ENCODE data around the gene SBNO2. TPM values are rescaled to one million over a fixed set of nuclear protein-coding genes. Genes with fewer than 3 reads are reported as not detected.

Gene SBNO2
- polyA plus RNA-seq, 4 donors, result 15.2 to 22.8 (median 20.1) TPM

DNA sequence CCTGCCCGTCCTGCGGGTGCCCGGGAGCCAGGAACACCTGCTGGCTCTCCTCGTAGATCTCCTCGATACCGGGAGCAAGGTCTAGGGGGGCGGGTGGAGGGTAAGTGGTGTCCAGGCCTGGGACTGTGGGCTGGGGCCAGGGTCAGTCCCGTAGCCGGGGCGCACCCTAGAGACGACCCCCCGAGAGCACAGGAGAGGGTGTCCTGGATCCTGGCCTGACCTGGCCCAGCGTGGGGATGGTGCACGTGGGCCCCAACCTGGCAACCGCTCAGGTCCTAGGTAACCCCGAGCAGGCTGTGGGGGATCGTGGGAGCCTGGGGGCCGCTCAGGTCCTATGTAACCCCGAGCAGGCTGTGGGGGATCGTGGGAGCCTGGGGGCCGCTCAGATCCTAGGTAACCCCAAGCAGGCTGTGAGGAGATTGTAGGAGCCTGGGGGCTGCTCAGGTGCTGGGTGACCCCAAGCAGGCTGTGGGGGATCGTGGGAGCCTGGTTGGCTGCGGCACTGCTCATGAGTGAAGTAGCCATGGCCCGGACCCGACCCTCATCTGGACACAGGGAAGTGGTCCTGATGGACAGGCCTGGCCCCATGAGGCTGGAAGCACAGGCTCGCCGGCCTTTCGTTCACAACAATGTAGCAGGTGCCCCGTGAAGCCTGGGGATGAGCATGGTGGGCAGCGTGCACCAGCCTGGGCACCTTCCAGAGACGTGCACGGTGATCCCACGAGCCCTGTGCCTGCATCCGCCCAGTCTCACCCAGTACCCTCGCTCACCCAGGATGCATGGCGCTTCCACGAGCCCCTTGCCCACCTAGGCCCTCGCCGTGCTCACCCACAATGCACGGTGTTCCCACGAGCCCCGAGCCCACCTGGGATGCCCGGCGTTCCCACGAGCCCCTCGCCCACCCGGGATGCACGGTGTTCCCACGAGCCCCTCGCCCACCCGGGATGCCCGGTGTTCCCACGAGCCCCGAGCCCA is 64.1 kb downstream of the SBNO2 start:
- no peak for DNase-seq (ENCODE audit: low read depth in 4 of 4, low spot score in 2 of 4)

DNA sequence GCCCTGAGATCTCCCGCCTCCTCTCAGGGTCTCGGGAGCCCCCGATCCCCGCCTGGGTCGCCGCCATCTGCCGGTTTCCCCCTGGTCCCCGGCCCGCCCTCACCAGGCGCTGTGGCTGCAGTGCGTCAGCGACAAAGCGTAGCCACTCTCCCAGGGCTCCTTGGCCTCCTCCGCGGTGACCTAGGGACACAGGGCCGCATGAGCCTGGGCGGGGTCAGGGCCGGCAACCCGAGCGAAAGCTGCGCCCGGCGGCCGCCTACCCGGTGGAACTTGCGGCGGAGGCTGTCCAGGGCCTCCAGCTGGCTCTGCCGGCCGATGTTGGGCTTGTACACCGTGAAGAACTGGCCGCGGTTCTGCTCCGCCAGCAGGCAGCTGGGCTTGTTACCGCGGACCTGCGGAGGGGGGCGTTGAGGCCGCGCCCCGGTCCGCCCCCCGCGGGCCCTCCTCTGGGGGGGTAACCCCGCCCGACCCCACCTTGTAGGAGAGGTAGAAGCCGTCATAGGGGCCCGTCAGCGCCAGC is 65.0 kb downstream of the SBNO2 start:
- DNase-seq (ENCODE audit: low read depth in 4 of 4, low spot score in 2 of 4), result no peak

DNA sequence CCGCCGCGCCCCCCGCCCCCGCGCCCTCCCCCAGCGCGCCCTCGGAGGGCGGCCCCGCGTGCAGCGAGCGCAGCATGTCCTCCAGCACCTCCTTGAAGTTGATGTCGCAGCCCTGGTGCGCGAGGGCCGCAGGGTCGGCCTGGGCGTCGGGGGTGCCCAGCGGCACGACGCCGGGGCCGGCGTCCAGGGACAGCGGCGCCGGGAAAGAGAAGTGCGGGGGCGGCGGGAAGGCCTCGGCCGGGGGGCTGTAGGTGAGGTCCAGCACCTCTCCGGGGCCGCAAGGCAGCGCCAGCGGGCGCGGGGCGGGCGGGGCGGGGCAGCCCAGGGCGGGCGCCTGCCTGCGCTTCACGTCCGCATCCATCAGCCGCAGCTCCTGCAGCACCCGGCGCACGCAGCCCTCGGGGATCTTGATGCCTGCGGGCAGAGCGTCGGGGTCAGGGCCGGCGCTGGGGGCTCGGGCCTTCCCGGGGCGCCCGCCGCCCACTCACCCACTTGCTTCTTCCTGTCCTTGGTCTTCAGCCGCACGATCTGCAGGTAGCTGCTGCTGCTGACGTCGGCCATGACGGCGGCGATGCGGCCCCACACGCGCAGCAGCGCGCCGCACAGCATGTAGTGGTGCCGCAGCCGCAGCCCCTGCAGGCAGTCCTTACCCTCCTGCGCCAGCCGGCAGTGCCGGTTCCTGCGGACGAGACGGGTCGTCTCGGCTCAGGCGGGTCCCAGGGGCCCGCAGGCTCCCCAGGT is 65.6 kb downstream of the SBNO2 start:
- no peak for DNase-seq (ENCODE audit: low read depth in 4 of 4, low spot score in 2 of 4)

DNA sequence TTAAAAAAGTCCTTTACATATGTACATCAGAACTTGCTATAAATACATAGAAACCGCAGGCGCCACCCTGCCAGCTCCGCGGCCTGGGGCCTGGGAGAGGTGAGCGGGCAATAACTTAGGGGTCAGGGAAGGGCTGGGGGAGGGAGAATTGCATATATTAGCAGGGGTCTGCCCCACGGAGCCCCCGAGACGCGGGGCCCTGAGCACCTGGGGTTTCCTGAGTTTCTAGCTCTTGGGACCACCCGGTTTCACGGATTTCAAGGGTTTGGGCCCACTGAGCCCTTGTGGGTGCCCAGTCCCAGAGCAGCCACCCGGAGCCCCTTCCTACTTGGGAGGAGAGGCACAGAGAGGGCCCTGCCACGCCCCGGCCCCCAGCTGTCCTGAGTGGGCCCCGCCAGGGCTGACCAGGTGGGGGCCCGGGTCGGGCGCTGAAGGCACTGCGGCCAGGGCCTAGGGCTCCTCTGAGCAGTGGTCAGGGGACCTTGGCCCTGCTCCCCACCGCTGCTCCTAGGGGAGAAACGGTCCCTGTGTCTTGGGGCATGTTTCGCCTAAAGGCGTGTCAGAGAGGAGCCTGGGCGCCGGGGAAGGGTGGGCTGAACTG is 66.3 kb downstream of the SBNO2 start:
- no peak for DNase-seq (ENCODE audit: low read depth in 4 of 4, low spot score in 2 of 4)

DNA sequence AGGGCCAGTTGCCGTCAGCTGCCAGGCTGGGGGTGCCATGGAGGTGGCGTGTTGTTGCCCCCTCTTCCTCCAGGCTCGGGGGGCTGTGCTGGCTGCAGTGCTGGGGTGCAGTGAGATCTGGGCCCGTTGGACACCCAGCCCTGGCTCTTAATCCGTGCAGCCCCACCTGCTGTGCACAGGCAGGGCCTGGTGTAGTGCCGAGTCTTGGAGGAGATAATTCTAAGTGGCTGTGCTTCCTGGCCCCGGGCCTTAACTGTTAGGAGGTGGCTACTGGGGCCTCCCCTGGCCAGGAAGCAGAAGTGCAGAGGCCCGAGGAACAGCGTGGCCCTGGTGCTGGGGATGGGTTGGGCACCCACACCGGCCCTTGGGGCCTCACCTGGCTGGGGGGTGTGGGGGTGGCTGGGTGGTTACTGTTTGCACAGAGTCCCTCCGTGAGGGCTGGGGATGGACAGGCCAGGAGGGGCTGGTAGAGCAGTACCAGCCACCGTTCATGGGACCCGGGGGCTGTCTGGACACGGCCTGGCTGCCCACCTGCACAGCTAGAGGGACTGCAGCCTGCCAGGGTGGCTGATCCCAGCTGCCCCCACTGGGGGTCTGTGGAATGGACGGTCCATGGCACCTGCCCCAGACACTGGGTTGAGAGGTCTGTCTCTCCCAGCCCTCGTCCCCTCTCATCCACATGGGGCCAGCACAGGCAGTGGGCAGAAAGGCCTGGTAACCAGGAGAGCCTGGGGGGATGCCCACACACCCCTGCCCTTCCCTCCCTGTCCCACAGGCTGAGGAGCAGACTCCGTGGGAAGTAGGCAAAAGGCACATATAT is 67.0 kb downstream of the SBNO2 start:
- DNase-seq (ENCODE audit: low read depth in 4 of 4, low spot score in 2 of 4), result no peak

DNA sequence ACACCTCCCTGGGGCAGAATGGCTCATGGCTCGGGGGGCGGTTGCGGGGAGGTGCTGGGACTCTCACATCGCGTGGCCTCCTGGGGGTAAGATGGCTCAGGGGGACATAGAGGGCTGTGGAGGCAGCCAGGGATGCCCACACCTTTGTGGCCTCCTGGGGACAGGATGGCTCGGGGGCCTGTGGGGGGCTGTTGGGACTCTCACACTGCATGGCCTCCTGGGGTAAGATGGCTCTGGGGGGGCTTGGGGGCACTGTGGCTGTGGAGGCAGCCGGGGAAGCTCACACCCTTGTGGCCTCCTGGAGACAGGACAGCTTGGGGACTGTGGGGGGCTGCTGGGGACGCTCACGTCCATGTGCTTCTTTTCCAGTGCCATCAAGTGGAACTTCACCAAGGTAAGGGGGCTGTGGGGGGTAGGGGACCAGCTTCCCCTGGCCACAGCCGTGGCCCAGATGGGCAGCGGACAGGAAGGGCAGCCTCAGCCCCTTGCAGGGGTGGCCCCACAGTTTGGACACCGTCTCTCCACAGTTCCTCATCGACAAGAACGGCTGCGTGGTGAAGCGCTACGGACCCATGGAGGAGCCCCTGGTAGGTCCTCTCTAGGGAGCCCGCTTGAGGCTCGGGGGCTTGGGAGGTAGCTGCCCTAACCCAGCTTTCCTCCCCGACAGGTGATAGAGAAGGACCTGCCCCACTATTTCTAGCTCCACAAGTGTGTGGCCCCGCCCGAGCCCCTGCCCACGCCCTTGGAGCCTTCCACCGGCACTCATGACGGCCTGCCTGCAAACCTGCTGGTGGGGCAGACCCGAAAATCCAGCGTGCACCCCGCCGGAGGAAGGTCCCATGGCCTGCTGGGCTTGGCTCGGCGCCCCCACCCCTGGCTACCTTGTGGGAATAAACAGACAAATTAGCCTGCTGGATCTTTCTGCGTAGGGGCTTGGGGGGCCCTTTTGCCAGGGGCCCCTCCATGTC is 67.9 kb downstream of the SBNO2 start:
- DNase-seq (ENCODE audit: low read depth in 4 of 4, low spot score in 2 of 4), result no peak

DNA sequence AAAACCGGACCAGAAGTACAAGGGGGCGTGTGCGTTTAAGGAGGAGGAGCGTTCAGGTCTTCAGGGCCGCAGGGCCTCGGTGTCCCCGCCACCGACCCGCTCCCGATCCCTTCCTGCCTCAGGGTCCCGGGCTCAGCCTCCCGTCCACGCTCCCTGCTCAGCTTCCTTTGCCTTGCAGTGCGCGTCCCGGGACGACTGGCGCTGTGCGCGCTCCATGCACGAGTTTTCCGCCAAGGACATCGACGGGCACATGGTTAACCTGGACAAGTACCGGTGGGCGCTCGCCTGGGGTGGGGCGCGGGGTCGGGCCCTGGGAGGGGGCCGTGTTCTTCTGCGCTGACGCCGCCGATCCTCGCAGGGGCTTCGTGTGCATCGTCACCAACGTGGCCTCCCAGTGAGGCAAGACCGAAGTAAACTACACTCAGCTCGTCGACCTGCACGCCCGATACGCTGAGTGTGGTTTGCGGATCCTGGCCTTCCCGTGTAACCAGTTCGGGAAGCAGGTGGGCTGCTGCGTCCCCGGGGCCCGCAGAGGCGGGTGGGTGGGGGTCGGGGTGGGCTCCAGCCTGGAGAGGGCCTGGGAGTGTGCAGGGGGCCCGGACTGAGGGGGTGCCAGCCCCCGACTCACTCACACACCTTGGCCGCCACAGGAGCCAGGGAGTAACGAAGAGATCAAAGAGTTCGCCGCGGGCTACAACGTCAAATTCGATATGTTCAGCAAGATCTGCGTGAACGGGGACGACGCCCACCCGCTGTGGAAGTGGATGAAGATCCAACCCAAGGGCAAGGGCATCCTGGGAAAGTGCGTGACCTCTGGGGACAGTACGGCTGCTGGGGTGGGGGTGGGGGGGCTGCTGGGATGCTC is 68.8 kb downstream of the SBNO2 start:
- DNase-seq (ENCODE audit: low read depth in 4 of 4, low spot score in 2 of 4), result peak in 1 of 4 donors; percentile 32

DNA sequence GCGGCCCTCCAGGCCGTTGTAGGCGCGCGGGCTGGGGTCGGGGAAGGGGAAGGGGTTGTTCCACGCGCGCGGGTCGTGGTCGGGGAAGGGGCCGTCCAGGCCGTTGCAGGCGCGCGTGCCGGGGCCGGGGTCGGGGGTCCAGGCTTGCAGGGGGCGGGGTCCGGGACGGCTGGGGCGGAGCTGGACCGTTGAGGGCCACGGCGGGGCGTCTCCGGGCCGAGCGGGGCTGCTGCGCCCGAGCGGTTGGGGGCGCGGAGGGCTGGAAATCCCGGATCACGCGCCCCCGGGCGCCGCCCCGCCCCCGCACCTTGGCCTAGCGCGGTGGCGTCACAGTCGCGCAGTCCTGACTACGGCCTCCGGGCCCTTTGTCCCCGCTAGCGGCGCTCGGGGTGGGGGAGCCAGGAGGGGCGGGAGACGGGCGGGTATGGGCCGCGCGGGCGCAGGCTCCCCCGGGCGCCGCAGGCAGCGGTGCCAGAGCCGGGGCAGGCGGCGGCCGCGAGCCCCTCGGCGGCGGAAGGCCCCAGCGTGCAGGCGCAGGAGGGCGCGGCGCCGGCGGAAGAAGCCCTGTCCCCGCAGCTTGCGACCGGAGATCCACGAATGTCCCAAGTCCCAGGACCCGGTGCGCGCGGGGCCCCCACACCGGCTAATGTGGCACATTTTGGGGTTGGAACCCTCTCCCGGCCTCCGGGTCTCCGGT is 69.6 kb downstream of the SBNO2 start:
- peak in 2 of 4 donors; percentile 48 to 59 for DNase-seq (ENCODE audit: low read depth in 4 of 4, low spot score in 2 of 4)

DNA sequence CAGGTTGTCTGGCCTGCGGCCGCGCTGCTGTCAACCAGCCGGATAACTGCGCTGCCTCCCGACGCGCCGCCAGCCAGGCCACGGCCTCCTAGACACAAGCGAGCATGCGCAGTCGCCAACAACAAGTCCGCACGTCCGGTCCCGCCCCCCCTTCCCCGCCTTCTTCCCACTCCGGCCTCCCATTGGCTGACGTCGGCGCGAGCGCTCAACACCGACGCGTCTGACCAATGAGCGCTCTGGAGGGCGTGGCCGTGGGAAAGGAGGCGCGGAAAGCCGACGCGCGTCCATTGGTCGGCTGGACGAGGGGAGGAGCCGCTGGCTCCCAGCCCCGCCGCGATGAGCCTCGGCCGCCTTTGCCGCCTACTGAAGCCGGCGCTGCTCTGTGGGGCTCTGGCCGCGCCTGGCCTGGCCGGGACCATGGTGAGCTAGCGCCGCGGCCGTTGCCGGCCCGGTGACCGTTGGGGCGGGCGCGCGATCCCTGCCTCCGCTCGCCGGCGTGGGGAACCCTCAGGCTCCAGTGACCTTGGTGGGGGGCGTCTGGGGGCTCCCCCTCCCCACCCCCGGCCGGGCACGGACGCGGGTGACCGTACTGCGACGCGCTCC is 70.3 kb downstream of the SBNO2 start, which contains the start of gene GPX4:
GPX4 (plus strand) TSS at position 287 of the 603 bp plus-strand sequence; CDS start at position 337, 50 bp downstream.
- DNase-seq (ENCODE audit: low read depth in 4 of 4, low spot score in 2 of 4), result peak; percentile 93 to 99 (median 98)

DNA sequence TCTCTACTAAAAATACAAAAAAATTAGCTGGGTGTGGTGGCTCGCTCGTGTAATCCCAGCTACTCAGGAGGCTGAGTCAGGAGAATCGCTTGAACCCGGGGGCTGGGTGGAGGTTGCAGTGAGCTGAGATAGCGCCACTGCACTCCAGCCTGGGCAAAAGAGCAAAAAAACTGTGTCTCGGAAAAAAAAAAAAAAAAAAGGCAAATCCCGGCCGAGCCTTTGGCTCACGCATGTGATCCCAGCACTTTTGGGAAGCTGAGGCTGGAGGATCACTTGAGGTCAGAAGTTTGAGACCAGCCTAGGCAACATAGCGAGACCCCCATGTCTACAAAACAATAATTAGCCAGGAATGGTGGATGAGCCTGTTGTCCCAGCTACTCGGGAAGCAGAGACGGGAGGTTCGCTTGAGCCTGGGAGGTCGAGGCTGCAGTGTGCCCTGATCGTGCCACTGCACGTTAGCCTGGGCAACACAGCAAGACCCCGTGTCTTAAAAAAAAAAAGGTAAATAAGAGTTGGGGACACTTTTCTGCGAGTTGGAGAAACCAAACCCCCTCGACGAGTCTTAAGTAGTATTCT is 70.8 kb downstream of the SBNO2 start:
- DNase-seq (ENCODE audit: low read depth in 4 of 4, low spot score in 2 of 4), result no peak

DNA sequence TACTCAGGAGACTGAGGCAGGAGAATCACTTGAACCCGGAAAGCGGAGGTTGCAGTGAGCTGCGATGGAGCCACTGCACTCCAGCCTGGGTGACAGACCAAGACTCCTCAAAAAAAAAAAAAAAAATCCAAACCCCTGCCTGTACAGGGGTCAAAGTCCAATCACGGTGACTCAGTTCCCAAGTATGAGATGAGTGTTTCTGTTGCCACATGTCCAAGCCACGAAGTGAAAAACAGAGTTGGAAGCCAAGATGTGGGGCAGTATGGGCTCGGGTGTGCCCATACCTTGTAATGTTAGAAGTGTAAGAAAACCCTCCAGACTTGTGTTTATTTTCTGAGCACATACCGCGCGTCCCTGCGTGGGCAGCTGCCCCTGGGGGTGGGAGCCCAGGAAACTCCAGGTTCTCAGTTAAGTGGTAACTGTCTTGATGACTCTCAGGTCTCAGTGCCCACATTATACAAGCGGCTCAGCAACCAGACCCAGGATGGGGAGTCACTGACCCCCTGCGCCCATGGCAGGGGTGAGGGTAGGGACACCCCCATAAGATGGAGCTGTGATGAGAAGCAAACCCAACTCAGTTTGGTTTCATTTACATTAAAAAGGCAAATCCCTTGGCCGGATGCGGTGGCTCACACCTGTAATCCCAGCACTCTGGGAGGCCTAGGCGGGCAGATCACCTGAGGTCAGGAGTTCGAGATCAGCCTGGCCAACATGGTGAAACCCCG is 71.5 kb downstream of the SBNO2 start:
- DNase-seq (ENCODE audit: low read depth in 4 of 4, low spot score in 2 of 4), result no peak

DNA sequence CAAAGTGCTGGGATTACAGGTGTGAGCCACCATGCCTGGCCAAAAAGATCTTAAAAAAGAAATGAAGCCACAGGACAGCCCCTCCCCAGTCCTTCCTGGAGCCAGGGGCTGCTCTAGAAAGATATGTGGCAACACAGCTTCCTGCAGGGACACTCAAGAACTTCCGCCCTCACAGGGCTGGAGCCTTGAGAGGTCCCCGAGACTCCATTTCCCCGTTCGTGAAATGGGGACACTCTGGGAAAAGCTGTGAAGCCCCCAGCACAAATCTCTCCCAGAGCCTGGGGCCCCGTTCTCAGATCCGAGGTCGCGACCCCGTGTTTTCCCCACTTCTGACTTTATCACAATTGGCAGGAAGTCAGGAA is 72.8 kb downstream of the SBNO2 start:
- no peak for DNase-seq (ENCODE audit: low read depth in 4 of 4, low spot score in 2 of 4)

DNA sequence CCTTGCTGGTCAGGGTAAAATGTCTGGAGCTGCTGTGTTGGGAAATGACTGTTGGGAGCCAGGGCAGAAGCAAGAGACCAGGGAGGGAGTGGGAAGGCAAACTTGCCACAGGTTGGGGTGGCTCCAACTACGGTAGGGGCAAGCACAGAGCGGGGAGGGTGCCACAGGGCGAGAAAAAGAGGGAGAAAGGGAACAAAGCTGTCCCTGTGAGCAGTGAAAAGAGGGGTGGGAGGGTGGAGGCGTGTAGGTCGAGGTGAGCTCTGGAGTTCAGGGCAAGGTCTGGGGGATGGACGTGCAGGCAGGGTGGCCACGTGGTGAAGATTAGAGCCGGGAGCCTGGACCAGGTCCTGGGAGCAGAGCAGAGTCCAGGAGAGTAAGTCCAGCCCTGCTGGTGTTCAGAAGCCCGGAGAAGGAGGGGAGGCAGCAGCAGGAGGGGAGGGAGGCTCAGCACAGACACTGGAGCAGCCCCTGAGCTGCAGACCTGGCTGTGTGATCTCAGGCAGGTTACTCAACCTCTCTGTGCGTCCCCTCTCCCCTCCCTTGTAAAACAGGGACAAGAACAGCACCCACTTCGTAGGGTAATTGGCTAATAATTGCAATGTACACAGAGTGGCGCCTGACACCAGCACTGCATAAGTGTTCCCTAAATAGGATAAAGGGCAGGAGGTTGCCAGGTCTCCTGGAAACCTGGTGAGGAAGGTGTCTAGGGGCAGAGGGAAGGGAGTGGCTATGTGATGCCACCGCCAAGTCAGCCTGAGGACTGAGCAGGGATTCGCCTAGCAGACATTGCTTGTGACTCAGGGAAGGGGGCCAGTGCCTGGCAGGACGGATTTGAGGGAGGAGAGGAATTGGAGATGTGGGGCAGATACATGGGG is 75.7 kb downstream of the SBNO2 start:
- no peak for DNase-seq (ENCODE audit: low read depth in 4 of 4, low spot score in 2 of 4)

DNA sequence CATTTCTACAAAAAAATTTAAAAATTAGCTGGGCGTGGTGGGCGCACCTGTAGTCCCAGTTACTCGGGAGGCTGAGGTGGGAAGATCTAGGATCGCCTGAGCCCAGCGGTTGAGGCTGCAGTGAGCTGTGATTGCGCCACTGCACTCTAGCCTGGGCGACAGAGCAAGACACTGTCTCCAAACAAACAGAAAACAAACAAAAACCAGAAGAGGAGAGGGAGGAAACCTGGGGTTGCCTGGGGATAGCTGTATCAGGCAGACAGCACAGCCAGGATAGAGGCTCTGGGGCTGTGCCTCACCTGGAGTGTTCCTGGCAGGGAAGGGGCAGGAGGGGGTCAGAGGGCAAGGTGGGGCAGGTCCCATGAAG is 76.3 kb downstream of the SBNO2 start:
- DNase-seq (ENCODE audit: low read depth in 4 of 4, low spot score in 2 of 4), result no peak
